22Rv1 (cell line): ENCODE results near the gene RPS3.
A peak's percentile ranks its signal among the peaks of the same experiment; 100 is the strongest.

Source experiments
- CTCF ChIP-seq: fragments of 450-650 bp; IDR thresholded peaks from 2 replicates; pipeline ENCODE4 v1.5.1; 2017; ENCODE audit warnings: mild to moderate bottlenecking
- ZFX ChIP-seq: fragments of 450-650 bp; IDR thresholded peaks from 2 replicates; pipeline ENCODE4 v1.6.1; 2017; ENCODE audit warnings: antibody characterized with exemption, borderline replicate concordance

GRCh38 chr11:75376175-75376574 lies 23.1 kb upstream of the RPS3 start:
- TF ChIP-seq ZFX (no peak), CTCF (0 out of 2 replicates have a peak, but pooled peaks have one; percentile 15)
